GM19328 (cell line): Measurements from ENCODE around the gene HSP90AB1.

ENCODE experiments used
- ATAC-seq: cut with Tn5 transposase; IDR thresholded peaks from one replicate; pipeline ENCODE4 v1.9.1; 2021; ENCODE audit warnings: mild to moderate bottlenecking, moderate library complexity; ENCODE audit not compliant: unreplicated experiment

HSP90AB1 gene

DNA sequence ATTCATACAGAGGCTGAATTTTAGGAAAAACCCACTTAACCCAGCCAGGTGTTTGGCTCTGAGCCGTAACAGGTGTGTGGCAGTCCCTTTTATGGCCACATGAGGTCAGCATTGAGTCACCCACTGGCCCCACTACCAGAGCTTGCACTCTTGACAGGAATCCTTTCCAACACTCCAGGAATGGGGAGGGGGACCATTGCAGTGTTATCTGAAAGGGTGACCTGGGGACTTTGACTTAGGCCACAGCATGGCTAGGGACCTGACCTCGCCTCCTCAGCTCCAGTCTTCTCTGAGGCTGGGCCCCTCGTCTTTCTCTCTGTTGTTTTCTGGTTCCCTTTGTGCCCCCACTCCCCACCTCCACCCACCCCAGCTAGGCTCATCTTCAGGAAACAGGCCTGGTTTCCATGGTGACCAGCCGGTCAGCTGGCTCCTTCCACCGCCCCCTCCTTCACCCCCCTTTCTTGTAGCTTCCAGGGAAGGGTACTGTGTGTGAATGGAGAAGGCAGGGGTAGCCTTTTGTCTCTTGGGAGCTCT lies 21.3 kb downstream of the HSP90AB1 start:
- no peak for ATAC-seq

DNA sequence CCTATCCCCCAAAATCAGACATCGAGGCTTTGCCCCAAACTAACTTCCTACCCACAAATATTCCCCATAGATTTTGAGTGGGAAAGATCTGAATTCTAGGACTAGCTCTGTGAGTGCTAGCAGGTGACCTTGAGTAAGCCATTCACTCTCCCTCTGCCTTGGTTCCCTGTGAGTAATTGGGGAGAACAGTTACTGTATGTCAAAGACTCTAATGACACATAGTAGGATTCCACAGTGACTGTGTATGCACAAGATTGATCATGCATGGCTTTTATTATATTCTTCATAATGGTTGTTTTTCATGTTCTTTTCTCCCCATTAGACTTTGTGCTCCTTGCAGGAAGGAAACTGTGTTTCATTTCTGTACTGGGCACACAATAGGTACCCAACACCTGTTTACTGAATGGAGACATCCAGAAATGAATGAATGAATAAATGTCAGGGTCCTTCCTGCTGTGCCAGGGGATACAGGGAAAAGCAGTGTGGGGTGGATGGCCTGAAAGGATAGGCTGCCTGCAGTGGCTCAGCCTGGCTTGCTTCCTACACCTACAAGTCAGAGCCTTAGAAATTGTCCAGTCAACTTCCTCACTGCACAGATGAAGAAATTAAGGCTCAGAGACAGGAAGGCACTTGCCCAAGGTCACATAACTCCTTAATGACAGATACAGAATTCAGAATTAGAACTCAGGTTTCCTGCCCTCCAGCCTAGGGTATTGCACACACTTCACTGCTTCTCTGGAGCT lies 22.4 kb downstream of the HSP90AB1 start:
- ATAC-seq, result no peak

DNA sequence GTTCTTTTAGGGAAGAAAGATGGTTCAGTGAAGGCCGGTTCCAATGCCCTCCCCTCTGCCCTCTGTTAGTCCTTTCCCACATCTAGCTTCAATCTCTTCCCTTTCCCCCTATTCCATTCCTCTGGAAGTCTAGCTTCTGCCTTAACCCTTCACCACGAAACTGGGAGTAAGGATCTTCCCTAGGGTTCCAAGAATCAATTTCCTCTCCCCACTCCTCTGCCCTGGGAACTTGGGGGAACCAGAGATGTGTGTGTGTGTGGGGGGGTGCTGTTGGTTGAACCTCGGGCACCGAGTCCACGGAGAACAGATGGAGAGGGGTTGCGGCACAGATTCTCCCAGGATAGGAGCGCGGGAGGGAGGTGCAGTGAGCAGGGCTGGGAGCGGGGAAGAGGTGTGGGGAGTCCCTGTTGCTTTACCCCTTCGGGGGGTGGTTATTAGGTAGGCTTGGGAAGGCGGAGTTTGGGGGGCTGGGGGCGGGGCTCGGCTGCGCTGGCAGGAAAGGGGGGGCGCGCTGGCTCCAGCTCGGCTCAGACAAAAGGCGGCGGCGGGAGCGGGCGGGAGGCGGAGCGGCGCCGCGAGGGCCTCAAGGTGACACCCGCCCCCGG lies 23.1 kb downstream of the HSP90AB1 start, which contains the start of gene TMEM151B:
Gene TMEM151B, plus strand, starts transcription at position 530 of the 605 bp plus-strand sequence. CDS start 293 bp downstream, outside the sequence.
- ATAC-seq, result no peak

DNA sequence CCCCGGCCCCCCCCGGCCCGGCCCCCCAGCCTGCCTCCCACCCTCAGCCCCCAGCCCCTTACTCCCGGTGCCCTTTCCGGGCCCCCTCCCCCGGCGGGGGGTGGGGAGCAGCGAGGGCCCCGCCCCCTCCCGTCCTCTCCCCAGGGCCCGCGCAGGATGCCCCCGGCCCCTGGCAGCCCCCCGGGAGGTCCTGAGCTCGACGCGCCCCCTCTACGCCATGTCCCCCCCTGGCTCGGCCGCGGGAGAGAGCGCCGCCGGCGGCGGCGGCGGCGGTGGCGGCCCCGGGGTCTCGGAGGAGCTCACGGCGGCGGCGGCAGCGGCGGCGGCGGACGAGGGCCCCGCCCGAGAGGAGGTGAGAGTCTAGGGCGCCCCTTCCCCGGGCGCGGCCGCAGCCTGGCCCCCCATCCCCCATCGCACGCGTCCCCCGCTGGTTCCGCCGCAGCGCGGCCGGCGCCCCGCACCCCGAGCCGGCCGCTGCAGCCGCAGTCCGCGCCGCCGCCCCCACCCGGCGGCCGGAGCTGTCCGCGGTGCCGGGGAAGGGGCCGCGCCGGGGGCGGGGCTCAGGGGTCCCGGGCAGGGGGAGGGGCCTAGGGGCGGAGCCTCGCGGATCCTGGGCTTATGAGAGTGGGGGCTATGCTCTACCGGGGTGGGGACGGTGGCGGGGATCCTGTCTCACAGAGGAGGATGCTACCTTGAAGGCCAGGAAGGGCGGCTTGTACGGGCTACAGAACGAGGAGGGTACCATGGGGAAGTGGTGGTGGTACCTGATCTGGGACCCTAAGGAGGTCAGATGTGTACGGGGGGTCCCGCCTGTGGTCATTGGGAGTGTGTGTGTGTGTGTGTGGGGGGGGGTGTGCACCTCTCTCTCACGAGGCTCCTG lies 23.9 kb downstream of the HSP90AB1 start:
- no peak for ATAC-seq

DNA sequence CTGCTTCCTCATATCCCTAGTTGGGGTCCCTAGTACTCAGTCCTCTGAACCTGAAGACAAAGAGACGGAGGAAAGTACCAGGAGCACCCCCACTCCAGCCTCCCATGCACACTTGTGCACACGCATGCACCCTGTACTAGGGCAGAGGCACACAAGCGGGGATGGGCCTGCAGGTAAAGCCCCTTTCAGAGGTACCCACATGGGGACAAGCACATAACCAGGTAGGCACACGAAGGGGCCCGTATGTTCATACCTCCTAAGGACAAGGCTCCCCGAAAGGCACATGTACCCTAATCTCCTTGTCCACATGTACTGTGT lies 24.5 kb downstream of the HSP90AB1 start:
- no peak for ATAC-seq

DNA sequence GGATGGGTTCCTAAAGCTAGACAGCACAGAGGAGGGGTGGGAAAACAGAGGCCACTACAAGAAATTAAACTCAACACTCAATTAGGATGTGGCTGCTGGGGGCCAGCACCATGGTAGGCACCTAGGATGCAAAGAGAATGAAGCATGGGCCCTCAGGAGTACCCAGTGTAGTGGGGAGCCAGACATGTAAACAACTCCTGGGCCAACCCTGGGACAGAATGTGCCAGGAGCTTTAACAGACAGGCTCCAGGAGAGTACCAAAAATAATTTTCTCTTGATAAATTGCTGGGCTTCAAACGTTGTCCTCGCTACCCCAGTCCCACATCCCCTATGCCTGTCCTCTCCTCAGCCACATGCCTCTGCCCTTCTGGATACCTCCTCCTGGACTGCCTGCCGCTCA lies 25.0 kb downstream of the HSP90AB1 start:
- no peak for ATAC-seq

DNA sequence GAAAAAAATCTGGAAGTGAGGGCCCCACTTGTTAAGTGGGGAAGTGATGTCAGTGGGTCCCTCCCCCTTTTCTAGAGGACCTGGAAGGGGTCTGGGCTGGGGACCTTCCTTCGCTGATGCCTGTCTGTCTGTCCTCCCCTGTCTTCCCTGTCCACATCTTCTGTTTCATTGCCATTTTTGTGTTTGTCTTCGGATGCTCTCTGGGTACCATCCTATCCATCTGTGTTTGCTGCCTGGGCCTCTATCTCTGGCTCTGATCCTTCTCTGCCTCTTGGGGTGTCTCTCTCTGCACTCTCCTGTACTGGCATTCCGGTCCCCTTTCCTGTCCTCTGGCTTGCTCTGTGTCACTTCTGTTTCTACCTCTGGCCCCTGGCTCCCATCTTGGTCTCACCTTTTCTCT lies 25.6 kb downstream of the HSP90AB1 start:
- ATAC-seq, result no peak

DNA sequence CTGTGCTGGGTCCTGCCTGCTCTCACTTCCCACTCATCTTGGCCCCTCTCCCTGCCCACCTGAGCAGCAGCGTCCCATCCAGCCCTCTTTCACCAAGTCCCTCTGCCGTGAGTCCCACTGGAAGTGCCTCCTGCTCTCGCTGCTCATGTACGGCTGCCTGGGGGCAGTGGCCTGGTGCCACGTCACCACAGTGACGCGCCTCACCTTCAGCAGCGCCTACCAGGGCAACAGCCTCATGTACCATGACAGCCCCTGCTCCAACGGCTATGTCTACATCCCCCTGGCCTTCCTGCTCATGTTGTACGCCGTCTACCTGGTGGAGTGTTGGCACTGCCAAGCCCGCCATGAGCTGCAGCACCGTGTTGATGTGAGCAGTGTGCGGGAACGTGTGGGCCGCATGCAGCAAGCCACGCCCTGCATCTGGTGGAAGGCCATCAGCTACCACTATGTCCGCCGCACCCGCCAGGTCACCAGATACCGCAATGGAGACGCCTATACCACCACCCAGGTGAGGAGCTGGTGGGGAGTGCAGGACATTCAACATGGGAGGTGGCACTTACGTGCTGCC lies 26.2 kb downstream of the HSP90AB1 start:
- no peak for ATAC-seq

DNA sequence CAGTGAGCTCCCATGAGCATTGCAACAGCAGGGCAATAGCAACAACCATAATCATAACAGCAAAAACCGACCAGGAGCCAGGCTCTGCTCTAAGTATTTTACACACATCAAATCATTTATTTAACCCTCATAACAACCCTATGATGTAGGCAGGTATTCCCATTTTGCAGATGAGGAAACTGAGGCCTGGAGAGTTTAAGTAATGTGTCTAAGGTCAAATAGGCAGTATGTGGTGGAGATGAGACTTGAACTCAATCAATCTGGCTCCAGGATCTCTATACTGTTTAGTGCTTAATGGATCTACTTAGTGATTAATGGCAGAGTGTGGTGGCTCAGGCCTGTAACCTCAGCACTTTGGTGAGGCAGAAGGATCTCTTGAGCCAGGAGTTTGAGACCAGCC lies 26.7 kb downstream of the HSP90AB1 start:
- ATAC-seq, result no peak

DNA sequence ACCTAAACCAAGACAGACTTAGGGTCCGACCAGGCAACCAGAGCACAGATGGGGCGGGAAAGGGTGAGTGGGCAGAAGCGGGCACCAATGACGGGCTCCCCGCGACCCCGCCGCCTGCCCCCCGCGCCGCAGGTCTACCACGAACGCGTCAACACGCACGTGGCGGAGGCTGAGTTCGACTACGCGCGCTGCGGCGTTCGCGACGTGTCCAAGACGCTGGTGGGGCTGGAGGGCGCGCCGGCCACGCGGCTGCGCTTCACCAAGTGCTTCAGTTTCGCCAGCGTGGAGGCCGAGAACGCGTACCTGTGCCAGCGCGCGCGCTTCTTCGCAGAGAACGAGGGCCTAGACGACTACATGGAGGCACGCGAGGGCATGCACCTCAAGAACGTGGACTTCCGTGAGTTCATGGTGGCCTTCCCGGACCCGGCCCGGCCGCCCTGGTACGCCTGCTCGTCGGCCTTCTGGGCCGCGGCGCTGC lies 28.4 kb downstream of the HSP90AB1 start:
- ATAC-seq, result no peak

DNA sequence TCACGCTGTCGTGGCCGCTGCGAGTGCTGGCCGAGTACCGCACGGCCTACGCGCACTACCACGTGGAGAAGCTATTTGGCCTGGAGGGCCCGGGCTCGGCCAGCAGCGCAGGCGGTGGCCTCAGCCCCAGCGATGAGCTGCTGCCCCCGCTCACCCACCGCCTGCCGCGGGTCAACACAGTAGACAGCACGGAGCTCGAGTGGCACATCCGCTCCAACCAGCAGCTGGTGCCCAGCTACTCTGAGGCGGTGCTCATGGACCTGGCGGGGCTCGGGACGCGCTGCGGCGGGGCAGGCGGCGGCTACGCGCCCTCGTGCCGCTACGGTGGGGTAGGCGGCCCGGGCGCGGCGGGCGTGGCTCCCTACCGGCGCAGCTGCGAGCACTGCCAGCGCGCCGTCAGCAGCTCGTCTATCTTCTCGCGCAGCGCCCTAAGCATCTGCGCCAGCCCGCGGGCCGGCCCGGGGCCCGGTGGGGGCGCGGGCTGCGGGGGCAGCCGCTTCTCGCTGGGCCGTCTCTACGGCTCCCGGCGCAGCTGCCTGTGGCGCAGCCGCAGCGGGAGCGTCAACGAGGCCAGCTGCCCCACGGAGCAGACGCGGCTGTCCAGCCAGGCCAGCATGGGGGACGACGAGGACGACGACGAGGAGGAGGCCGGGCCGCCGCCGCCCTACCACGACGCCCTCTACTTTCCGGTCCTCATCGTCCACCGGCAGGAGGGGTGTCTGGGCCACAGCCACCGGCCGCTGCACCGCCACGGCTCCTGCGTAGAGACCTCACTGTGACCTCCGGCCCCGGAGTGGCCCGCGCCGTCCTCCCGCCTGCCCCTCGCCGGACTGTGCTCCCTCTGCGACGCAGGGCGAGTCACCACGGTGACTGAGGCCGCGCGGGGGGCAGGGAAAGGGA lies 29.1 kb downstream of the HSP90AB1 start:
- no peak for ATAC-seq

DNA sequence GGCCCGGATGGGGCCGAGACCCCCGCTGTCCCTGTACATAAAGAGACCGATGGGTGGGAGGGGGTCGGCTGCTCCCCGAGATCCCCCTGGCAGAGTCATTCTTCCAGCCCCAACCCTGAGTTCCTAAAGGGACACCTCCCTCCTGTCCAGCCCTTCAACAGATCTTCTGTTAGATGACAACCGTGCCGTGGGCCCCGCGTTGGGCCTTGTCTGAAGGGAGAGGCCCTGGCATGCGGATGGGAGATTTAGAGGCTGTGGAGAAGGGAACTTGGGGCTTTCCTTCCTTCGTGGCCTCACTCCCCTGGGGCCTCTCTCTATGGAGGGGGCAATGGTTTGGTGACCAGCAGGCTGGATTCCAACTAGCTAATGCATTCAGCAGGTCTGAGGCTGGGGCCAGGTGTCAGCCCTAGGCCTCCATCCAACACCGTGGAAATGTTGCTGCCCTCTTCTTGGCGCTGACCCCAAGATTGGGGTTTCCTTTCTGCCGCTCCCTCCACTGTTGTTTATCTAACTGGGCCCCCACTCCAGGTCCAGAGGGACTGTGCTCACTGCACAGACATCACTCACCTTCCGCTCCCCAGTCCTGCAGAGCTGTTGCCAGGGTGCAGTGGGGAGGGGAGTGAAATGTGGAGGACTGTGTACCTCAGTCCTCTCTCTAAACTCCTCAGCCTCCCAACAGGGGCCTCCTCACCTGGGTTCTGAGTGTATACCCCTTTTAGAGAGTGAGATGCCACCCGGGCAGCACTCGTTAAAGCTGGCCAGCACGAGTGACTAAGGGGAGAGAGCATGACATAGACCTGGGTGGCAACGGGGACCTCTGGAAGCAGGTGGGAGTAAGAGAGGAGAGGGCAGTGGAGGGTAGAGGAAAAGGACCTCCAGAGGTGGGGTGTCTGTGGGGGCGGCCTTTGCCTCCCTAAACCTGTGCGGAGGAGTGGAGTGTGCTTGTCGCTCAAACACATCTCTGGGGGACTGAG lies 30.1 kb downstream of the HSP90AB1 start:
- no peak for ATAC-seq

DNA sequence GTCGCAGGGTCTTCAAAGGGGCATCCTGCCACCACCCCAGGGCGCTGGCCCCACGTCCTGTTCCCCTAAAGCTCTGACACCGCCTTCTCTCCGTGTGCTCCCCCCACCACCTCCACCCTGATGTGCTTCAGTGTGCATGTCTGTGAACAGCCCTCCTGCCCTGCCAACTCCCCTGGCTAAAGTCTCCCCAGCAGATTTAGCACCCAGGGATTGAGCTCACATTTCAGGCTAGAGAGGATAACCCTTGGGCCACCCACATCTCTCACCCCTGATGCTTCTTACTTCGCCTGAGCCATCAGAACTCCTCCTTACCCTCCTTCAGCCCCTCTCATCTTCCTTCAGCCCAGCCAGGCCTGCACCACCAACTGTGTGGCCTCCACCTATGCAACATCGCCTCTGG lies 30.9 kb downstream of the HSP90AB1 start:
- no peak for ATAC-seq

DNA sequence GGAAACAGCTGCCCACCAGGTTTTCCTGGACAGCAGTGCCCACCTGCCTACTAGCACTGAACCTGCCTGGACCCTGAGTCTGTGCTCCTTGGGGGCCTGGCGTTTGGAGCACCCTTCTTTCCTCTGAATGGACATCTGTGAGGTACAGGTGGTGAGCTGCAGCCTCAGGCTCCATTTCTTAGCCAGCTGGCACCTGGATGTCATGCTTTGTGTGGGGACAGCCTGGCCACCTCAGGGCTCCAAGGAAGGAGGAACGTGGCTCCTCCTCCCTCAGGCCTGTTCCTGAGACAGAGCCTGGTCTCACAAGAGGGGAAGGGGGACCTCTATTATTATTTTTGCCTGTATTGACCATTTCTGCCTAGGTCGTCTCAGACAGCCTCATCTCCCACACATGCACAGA lies 31.4 kb downstream of the HSP90AB1 start:
- ATAC-seq, result no peak

DNA sequence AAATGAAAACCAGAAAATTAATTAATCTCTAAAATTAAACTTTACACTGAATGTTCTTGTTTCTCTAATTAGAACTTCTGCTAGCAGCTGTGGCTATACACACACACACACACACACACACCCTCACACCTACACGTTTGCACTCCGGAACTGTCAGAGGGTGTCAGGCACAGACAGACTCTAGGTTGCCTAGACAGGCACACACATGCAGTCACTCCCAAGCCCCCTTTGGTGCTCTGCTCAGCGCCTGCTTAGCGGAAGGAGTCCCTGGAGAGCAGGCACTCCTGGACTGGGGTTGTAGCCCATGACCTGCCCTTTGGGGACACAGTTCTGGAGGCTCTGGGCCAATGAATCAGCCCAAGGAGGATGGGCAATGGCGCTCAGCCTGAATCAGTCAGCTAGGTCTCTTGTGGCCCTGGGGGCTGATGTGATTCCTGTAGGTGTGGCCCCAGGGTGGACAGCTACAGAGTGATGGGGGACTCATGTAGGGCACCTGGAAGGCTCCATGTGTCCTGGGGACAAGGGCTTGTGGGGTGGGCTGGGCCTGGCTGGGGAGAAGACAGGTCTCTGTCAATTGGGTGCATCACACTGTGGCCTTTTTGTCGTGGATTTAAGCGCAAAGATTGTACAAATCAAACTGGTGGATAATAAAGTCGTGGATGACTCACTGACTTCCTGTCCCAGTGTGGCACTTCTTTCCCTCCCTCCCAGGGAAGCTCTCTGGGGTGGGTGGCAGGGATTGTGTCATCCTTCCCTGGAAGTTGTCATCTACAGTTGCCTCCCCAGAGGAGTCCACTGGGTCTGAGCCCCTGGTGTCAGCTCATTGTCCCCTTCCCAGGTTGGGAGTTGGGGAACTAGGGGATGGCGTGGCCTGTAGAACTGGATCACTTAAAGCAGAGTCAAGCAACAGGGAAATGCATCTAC lies 32.1 kb downstream of the HSP90AB1 start:
- ATAC-seq, result no peak

DNA sequence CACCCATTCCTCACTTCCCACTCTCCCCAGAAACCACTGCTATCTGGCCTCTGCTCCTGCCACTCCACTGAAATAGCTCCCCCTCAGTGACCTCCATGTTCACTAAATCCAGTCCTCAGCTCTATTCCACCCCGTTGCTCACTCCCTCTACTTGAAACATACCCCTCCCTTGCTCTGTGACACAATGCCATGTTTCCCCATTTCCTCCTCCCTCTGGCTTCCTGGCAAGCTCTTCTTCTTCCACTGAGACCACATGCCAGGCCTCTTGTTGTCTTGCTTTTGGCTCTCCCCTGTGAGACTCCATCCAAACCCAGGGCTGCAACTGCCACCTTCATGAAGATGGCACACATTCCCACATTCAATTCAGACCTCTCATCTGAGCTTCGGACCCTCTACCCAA lies 37.2 kb downstream of the HSP90AB1 start:
- no peak for ATAC-seq

DNA sequence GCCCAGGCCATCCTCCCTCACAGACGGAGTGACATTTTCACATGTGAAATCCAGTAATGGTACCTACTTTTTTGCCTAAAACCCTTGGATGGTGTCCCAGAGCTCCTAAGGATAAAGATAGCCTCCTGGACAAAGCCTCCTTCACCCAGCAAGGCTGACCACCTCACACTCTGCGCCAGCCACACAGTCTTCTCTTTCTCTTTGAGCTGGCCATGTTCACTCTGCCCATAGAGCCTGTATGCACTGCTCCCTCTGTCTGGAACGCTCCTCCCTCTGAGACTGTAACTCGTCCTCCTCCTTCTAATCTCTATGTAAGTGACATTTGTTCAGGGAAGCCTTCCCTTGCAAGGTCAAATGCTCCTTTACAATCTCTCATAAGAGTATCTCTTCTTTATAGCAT lies 38.0 kb downstream of the HSP90AB1 start:
- no peak for ATAC-seq
